Mucosa of stomach (tissue), 1 donor: Measurements from ENCODE around the gene IGLON5.

Source experiments
- H3K27me3 ChIP-seq: one replicate; pipeline ENCODE4 v1.7.0; 2013; ENCODE audit warnings: mild to moderate bottlenecking, low read length; ENCODE audit not compliant: control insufficient read depth, insufficient read depth
- H3K36me3 ChIP-seq: one replicate; pipeline ENCODE4 v1.7.0; 2013; ENCODE audit warnings: low read length; ENCODE audit not compliant: control insufficient read depth, insufficient read depth
- H3K4me1 ChIP-seq: one replicate; pipeline ENCODE4 v1.7.0; 2013; ENCODE audit warnings: mild to moderate bottlenecking, low read length; ENCODE audit not compliant: control insufficient read depth, insufficient read depth
- H3K4me3 ChIP-seq: one replicate; pipeline ENCODE4 v1.7.0; 2013; ENCODE audit warnings: low read length
- H3K9ac ChIP-seq: one replicate; pipeline ENCODE4 v1.7.0; 2013; ENCODE audit warnings: mild to moderate bottlenecking, low read length, moderate library complexity
- H3K9me3 ChIP-seq: one replicate; pipeline ENCODE4 v1.7.0; 2013; ENCODE audit warnings: mild to moderate bottlenecking, low read length, moderate library complexity; ENCODE audit not compliant: control insufficient read depth
- donor health status: Pancreatic carcinoma.

Gene IGLON5

GRCh38 chr19:51294211-51294976, 17.1 kb upstream of the IGLON5 start:
- H3K9me3 ChIP-seq, result no peaks in the 10 kb centered on the region
- H3K4me1 ChIP-seq, result no peaks in the 10 kb centered on the region
- no peak overlapping the region for H3K9ac ChIP-seq
- peaks cover 18% of the 10 kb centered on the region for H3K27me3 ChIP-seq
- H3K36me3 ChIP-seq, result no peaks in the 10 kb centered on the region
- H3K4me3 ChIP-seq, result no peak overlapping the region

GRCh38 chr19:51294977-51295375, 16.5 kb upstream of the IGLON5 start:
- Histone ChIP-seq H3K36me3 (no peaks in the 10 kb centered on the region), H3K9me3 (no peaks in the 10 kb centered on the region), H3K4me1 (no peaks in the 10 kb centered on the region), H3K9ac (no peak overlapping the region), H3K27me3 (peaks cover 18% of the 10 kb centered on the region), H3K4me3 (no peak overlapping the region)

- Histone ChIP-seq H3K9me3 (no peaks in the 10 kb centered on the region), H3K27me3 (peaks cover 18% of the 10 kb centered on the region), H3K9ac (no peak overlapping the region), H3K4me1 (no peaks in the 10 kb centered on the region), H3K36me3 (no peaks in the 10 kb centered on the region), H3K4me3 (no peak overlapping the region)
Observed at GRCh38 chr19:51295382-51296126, 15.9 kb upstream of the IGLON5 start.

- no peak overlapping the region for H3K9ac ChIP-seq
- H3K4me1 ChIP-seq, result no peaks in the 10 kb centered on the region
- H3K36me3 ChIP-seq, result no peaks in the 10 kb centered on the region
- H3K27me3 ChIP-seq, result peaks cover 18% of the 10 kb centered on the region
- no peak overlapping the region for H3K4me3 ChIP-seq
- H3K9me3 ChIP-seq, result no peaks in the 10 kb centered on the region
Observed at GRCh38 chr19:51296336-51297093, 14.9 kb upstream of the IGLON5 start.

GRCh38 chr19:51297406-51297805, 14.0 kb upstream of the IGLON5 start:
- H3K9ac ChIP-seq, result no peak overlapping the region
- no peaks in the 10 kb centered on the region for H3K4me1 ChIP-seq
- H3K4me3 ChIP-seq, result no peak overlapping the region
- no peaks in the 10 kb centered on the region for H3K36me3 ChIP-seq
- no peaks in the 10 kb centered on the region for H3K9me3 ChIP-seq
- peaks cover 18% of the 10 kb centered on the region for H3K27me3 ChIP-seq

GRCh38 chr19:51301266-51301665, 10.2 kb upstream of the IGLON5 start:
- Histone ChIP-seq H3K9ac (no peak overlapping the region), H3K4me1 (no peaks in the 10 kb centered on the region), H3K27me3 (no peaks in the 10 kb centered on the region), H3K36me3 (no peaks in the 10 kb centered on the region), H3K4me3 (no peak overlapping the region), H3K9me3 (no peaks in the 10 kb centered on the region)

- Histone ChIP-seq H3K27me3 (no peaks in the 10 kb centered on the region), H3K36me3 (no peaks in the 10 kb centered on the region), H3K9me3 (no peaks in the 10 kb centered on the region), H3K4me3 (no peak overlapping the region), H3K4me1 (no peaks in the 10 kb centered on the region), H3K9ac (no peak overlapping the region)
Observed at GRCh38 chr19:51305479-51305878, 6.0 kb upstream of the IGLON5 start.

GRCh38 chr19:51316688-51317087, 5.2 kb downstream of the IGLON5 start:
- H3K27me3 ChIP-seq, result peaks cover 11% of the 10 kb centered on the region
- H3K9ac ChIP-seq, result no peak overlapping the region
- H3K4me1 ChIP-seq, result no peaks in the 10 kb centered on the region
- no peaks in the 10 kb centered on the region for H3K36me3 ChIP-seq
- no peak overlapping the region for H3K4me3 ChIP-seq
- H3K9me3 ChIP-seq, result no peaks in the 10 kb centered on the region

- Histone ChIP-seq H3K27me3 (peaks cover 13% of the 10 kb centered on the region), H3K4me1 (no peaks in the 10 kb centered on the region), H3K4me3 (no peak overlapping the region), H3K36me3 (no peaks in the 10 kb centered on the region), H3K9ac (no peak overlapping the region), H3K9me3 (no peaks in the 10 kb centered on the region)
Observed at GRCh38 chr19:51317376-51317775, 5.9 kb downstream of the IGLON5 start.

- peaks cover 12% of the 10 kb centered on the region for H3K27me3 ChIP-seq
- no peak overlapping the region for H3K4me3 ChIP-seq
- no peaks in the 10 kb centered on the region for H3K9me3 ChIP-seq
- H3K36me3 ChIP-seq, result no peaks in the 10 kb centered on the region
- H3K4me1 ChIP-seq, result no peaks in the 10 kb centered on the region
- no peak overlapping the region for H3K9ac ChIP-seq
Observed at GRCh38 chr19:51317968-51318367, 6.5 kb downstream of the IGLON5 start.

- H3K4me1 ChIP-seq, result no peaks in the 10 kb centered on the region
- H3K36me3 ChIP-seq, result no peaks in the 10 kb centered on the region
- no peak overlapping the region for H3K4me3 ChIP-seq
- no peak overlapping the region for H3K9ac ChIP-seq
- H3K9me3 ChIP-seq, result no peaks in the 10 kb centered on the region
- peaks cover 12% of the 10 kb centered on the region for H3K27me3 ChIP-seq
Observed at GRCh38 chr19:51318687-51319648, 7.5 kb downstream of the IGLON5 start.
